Transverse colon (tissue), 4 donors: ENCODE results near the gene SERHL2. TPM values are rescaled to one million over a fixed set of nuclear protein-coding genes. Genes with fewer than 3 reads are reported as not detected.
A peak's percentile ranks its signal among the peaks of the same experiment; 100 is the strongest.

Experiments
- DNase-seq: peaks from one replicate; pipeline ENCODE4 v3.0.0-alpha.2; 2019
- H3K27ac ChIP-seq, 4 donors: fragments of 200-600 bp; sonication (generic); 2 replicates each; pipeline ENCODE4 v1.5.1; 2016 to 2018; ENCODE audit warnings: inconsistent platforms in 4 of 4
- H3K27me3 ChIP-seq: fragments of 200-600 bp; sonication (generic); 2 replicates; pipeline ENCODE4 v1.5.1; 2017; ENCODE audit warnings: inconsistent platforms
- H3K36me3 ChIP-seq, 4 donors: fragments of 200-600 bp; sonication (generic); 2 replicates each; pipeline ENCODE4 v1.5.1; 2017 to 2019; ENCODE audit warnings: inconsistent platforms in 4 of 4
- H3K4me1 ChIP-seq, 4 donors: fragments of 200-600 bp; sonication (generic); 2 replicates each; pipeline ENCODE4 v1.5.1; 2017 to 2020; ENCODE audit warnings: inconsistent platforms in 4 of 4
- H3K4me3 ChIP-seq, 4 donors: fragments of 200-600 bp; sonication (generic); 1 replicate in 1 of 4; 2 replicates in 3 of 4; pipeline versions ENCODE4 v1.5.1 to v1.6.1; 2017 to 2019; ENCODE audit warnings: inconsistent platforms in 4 of 4
- H3K9me3 ChIP-seq, 2 donors: fragments of 200-600 bp; sonication (generic); 2 replicates each; pipeline ENCODE4 v1.5.1; 2017 to 2019; ENCODE audit warnings: inconsistent platforms in 2 of 2
- EP300 ChIP-seq: sonication (generic); formaldehyde crosslinking; IDR thresholded peaks from one replicate; pipeline ENCODE4 v1.6.1; 2017; ENCODE audit warnings: antibody characterized with exemption, low read depth
- POLR2A ChIP-seq: fragments of 450-650 bp; IDR thresholded peaks from one replicate; pipeline ENCODE4 v1.6.1; 2016; ENCODE audit warnings: antibody characterized with exemption, mild to moderate bottlenecking, moderate library complexity
- POLR2AphosphoS5 ChIP-seq, 3 donors: sonication (generic); formaldehyde crosslinking; IDR thresholded peaks; one replicate each; pipeline ENCODE4 v1.6.1; 2016; ENCODE audit warnings: antibody characterized with exemption in 3 of 3
- WGBS, 2 donors: methylation state at CpG; one replicate each; pipeline ENCODE4 v1.1.5; 2018; ENCODE audit warnings: low coverage in 1 of 2; 5-methylcytosine and 5-hydroxymethylcytosine counted together
- in situ Hi-C, 4 donors: fragments of 200-750 bp; cut with MboI; loops; one replicate each; pipeline versions ENCODE4 v1.15.0 to v1.15.1; 2017; ENCODE audit warnings: low sequenced_read_pairs in 3 of 4, low pct_ligation_motif_present in 1 of 4, low pct_unique_long_range_greater_than_20kb in 1 of 4
- intact Hi-C: fragments of 100-400 bp; cut with DNase I; formaldehyde crosslinking; loops from one replicate; pipeline ENCODE4 v1.15.1; 2023; ENCODE audit warnings: low total_unique reads
- total RNA-seq, 4 donors: library from RNA; depleted of rRNA; stranded (reverse); fragments of >200 nt; gene quantifications; one replicate each; pipeline ENCODE4 v1.1.0, GENCODE V29; 2016
- TF ChIP-seq, protein P1 (sequence below), 5 experiments: fragments of 200-600 bp in 3 of 5; fragments of 450-650 bp in 2 of 5; sonication (generic) in 3 of 5; IDR thresholded peaks; 1 replicate in 2 of 5; 2 replicates in 3 of 5; pipeline ENCODE4 v1.5.1; 2016 to 2017; ENCODE audit warnings: antibody characterized with exemption in 5 of 5, inconsistent platforms in 3 of 5, mild to moderate bottlenecking in 2 of 5, moderate library complexity in 1 of 5

Gene SERHL2
- total RNA-seq, 4 donors from 2014 or later = 0.95 to 2.0 TPM; not detected in 2

DNA sequence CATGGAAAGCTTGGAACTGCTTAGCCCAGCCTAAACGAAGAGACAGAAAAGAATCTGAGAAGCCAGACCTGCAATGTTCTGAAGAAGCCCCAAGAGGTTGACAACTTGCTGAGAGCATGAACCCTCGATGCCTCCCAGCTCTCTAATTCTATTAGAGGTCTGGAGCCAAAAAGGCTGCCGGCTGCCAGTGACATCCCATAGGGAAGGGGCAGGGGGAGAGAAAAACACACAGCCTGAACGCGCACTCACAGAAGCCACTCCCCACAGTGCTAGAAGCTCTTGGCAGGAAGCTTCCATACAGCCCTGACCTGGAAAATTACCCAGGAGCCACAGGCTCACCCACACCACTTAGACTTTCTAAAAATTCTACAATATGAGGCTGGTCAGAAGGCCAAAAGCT is 42.6 kb downstream of the SERHL2 start:
- H3K4me1 ChIP-seq = peaks cover 0 to 5% (median 0%) of the 10 kb centered on the region in 4 donors
- intact Hi-C loops = no loop called here
- in situ Hi-C loops = no loop called here
- no peak for DNase-seq
- no peaks in the 10 kb centered on the region for H3K27me3 ChIP-seq
- no peaks in the 10 kb centered on the region for H3K9me3 ChIP-seq
- TF ChIP-seq EP300 (no peak), POLR2AphosphoS5 (IDR thresholded peaks at IDR 0.05) (no peak)
- TF ChIP-seq, protein P1, sequence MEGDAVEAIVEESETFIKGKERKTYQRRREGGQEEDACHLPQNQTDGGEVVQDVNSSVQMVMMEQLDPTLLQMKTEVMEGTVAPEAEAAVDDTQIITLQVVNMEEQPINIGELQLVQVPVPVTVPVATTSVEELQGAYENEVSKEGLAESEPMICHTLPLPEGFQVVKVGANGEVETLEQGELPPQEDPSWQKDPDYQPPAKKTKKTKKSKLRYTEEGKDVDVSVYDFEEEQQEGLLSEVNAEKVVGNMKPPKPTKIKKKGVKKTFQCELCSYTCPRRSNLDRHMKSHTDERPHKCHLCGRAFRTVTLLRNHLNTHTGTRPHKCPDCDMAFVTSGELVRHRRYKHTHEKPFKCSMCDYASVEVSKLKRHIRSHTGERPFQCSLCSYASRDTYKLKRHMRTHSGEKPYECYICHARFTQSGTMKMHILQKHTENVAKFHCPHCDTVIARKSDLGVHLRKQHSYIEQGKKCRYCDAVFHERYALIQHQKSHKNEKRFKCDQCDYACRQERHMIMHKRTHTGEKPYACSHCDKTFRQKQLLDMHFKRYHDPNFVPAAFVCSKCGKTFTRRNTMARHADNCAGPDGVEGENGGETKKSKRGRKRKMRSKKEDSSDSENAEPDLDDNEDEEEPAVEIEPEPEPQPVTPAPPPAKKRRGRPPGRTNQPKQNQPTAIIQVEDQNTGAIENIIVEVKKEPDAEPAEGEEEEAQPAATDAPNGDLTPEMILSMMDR (IDR thresholded peaks at IDR 0.05) = no peak
- no peak overlapping the region for H3K4me3 ChIP-seq
- 43 to 64% methylated on average over 4 to 5 of the region's 5 CpGs for WGBS, 2 donors
- H3K36me3 ChIP-seq = peaks cover 0 to 85% (median 36%) of the 10 kb centered on the region in 4 donors
- no peak overlapping the region for H3K27ac ChIP-seq

DNA sequence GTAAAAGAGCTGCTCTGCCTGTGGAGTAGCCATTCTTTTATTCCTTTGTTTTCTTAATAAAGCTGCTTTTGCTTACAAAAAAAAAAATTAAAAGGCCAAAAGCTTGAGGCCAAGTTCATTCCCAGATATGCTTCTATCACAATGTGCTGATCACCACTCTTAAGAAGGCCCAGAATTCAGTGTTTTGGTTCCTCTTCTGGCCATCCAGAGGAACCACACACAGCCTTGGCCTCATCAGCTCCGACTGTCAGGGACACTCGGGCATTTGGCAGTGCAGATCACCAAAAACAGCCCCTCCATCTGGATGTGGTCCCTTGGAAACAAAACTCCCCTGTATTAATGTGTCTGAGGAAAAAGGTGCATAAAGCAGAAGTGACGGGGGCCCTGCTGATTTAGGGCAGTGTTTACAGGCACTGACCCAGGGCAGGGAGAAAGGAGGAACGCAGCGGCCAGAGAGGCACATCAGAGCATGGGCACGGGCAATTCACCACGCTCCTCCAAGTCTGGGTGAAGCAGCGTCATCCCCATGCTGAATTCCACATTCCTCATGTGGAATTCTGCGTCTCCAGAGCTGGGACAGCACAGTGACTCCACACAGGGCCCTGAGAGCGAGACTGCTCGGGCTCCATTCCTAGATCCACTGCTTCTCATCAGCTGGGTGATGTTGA is 43.2 kb downstream of the SERHL2 start:
- H3K36me3 ChIP-seq = peaks cover 0 to 85% (median 39%) of the 10 kb centered on the region in 4 donors

DNA sequence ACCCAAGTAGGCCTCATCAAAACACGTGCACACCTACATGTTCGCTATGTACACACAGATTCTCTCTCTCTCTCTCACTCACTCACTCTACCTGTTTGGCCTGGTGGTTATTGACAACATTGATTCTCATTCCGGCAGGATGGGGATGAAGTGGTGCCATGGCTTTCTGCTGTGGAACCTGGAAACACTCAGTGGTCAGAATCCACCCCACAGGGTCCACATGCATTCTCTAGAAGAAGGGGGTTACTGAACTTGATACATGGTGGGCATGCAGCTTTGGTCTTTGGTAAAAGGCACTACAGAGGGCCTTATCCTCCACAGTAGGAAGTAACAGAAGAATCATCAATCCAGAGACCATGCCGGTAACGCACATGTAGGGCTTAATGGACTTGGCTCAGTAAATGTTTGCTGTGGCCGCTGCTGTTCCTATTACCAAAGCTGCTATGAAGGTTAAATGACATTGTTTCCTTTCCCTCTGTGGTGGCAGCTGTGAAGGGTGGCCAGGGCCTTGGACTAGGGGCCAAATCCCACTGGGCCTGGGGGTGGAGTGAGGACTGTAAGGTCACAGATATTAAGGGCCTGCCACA is 48.2 kb downstream of the SERHL2 start:
- peaks cover 0 to 27% (median 14%) of the 10 kb centered on the region in 4 donors for H3K4me1 ChIP-seq
- H3K27me3 ChIP-seq = no peaks in the 10 kb centered on the region
- peak overlapping the region in 3 of 4 donors; percentile 32 to 62 (median 47) for H3K27ac ChIP-seq
- TF ChIP-seq EP300 (no peak), POLR2AphosphoS5 (IDR thresholded peaks at IDR 0.05) (no peak), POLR2A (no peak)
- TF ChIP-seq, protein P1 (IDR thresholded peaks at IDR 0.05) = no peak
- in situ Hi-C loops (no loop called here), intact Hi-C loops (no loop called here)
- H3K4me3 ChIP-seq = no peak overlapping the region
- 83% methylated on average over 5 to 6 of the region's 6 CpGs for WGBS, 2 donors
- H3K9me3 ChIP-seq = no peaks in the 10 kb centered on the region
- DNase-seq = no peak
- peaks cover 0 to 55% (median 25%) of the 10 kb centered on the region in 4 donors for H3K36me3 ChIP-seq

More for the DNA sequence above, 43.2 kb downstream of the SERHL2 start:
- in situ Hi-C loops (no loop called here), intact Hi-C loops (no loop called here)
- DNase-seq = no peak
- H3K27me3 ChIP-seq = no peaks in the 10 kb centered on the region
- TF ChIP-seq, protein P1 (IDR thresholded peaks at IDR 0.05) = no peak
- TF ChIP-seq POLR2A (no peak), EP300 (no peak), POLR2AphosphoS5 (IDR thresholded peaks at IDR 0.05) (no peak)
- H3K9me3 ChIP-seq = no peaks in the 10 kb centered on the region
- no peak overlapping the region for H3K4me3 ChIP-seq
- no peak overlapping the region for H3K27ac ChIP-seq
- WGBS, 2 donors = 85% methylated on average over 11 of the region's 11 CpGs; no CpG with 5 or more reads in 1 of the 2 donors
- peaks cover 0 to 5% (median under 1%) of the 10 kb centered on the region in 4 donors for H3K4me1 ChIP-seq

DNA sequence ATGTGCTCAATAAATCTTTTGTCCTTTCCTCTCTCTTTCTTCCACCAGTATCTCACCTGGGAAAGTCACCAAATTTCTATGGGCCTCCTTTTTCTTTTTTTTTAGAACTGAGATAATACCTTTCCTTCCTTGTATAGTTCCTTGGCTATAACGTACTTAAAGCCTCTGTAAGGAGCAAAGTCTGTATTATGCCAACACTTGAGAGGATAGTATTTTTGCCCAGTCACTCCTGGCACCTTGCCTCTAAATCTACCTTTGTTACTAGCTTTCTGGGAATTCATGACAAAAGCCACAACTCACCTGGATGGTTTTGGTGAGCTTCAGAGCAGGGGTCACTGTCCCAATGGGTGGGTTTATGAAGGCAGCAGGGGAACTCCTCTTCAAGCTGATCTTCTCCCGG is 48.7 kb downstream of the SERHL2 start:
- DNase-seq = peak; percentile 36
- Histone ChIP-seq H3K36me3 (peaks cover 0 to 50% (median 23%) of the 10 kb centered on the region in 4 donors), H3K27me3 (no peaks in the 10 kb centered on the region), H3K4me3 (no peak overlapping the region), H3K9me3 (no peaks in the 10 kb centered on the region), H3K27ac (peak overlapping the region; percentile 29 to 62 (median 40)), H3K4me1 (peaks cover 0 to 27% (median 14%) of the 10 kb centered on the region in 4 donors)
- in situ Hi-C loops (no loop called here), intact Hi-C loops (no loop called here)
- WGBS, 2 donors = 65% methylated on average over 2 of the region's 2 CpGs; no CpG with 5 or more reads in 1 of the 2 donors
- TF ChIP-seq EP300 (no peak), POLR2AphosphoS5 (IDR thresholded peaks at IDR 0.05) (no peak), POLR2A (no peak)
- TF ChIP-seq, protein P1 (IDR thresholded peaks at IDR 0.05) = no peak
